K562 (cell line): ENCODE measurements around the gene ACTRT2. TPM values are rescaled to one million over a fixed set of nuclear protein-coding genes. Genes with fewer than 3 reads are reported as not detected.

Source experiments
- polyA plus RNA-seq, 8 experiments: library from polyadenylated mRNA; depleted of rRNA in 4 of 8; stranded (reverse) in 5 of 8; unstranded in 3 of 8; fragments of >200 nt; fragmentation: Nextera tagmentation in 2 of 8; fragmentation: Illumina TruSeq in 1 of 8; extraction: Ambion mirVana in 2 of 8; extraction: Trizol in 1 of 8; gene quantifications; 2 replicates each; pipeline versions ENCODE4 v1.2.1 to v1.2.3, GENCODE V29; 2011 to 2014; ENCODE audit warnings: inconsistent platforms in 1 of 8, missing spikeins in 1 of 8
- total RNA-seq, 7 experiments: library from RNA; depleted of rRNA in 6 of 7; stranded (reverse); fragments of >200 nt in 6 of 7; fragmentation: Illumina TruSeq in 2 of 7; extraction: Trizol in 2 of 7; gene quantifications; 2 replicates each; pipeline versions ENCODE4 v1.2.1 to v1.2.3, GENCODE V29; 2011 to 2021; ENCODE audit warnings: low replicate concordance in 1 of 7

The ACTRT2 gene
- total and polyA plus RNA-seq, 9 of the 15 experiments (the other 6 are each of a cell fraction or from before 2014, with no cell fraction given) = not detected

Other genes starting within 250 kb of the ACTRT2 start
- gene TTC34, start 219.8 kb upstream of the ACTRT2 start, total RNA-seq (2014; rRNA removed) = 0.05 and 0.08 TPM in 2 replicates
- 0.03 and 0.04 TPM in 2 replicates for gene TTC34, start 219.8 kb upstream of the ACTRT2 start, total RNA-seq (2014; rRNA removed; fragmentation: Illumina TruSeq; extraction: Trizol)
- 0.07 and 0.08 TPM in 2 replicates for gene TTC34, start 219.8 kb upstream of the ACTRT2 start, total RNA-seq (2015; rRNA removed; fragmentation: Illumina TruSeq; extraction: Trizol)
- 0.31 and 0.38 TPM in 2 replicates for gene TTC34, start 219.8 kb upstream of the ACTRT2 start, total RNA-seq (2021)
- gene TTC34, start 219.8 kb upstream of the ACTRT2 start, polyA plus RNA-seq (2011; rRNA removed) = 0.04 and 0.08 TPM in 2 replicates
- gene TTC34, start 219.8 kb upstream of the ACTRT2 start, polyA plus RNA-seq (2014; fragmentation: Illumina TruSeq; extraction: Trizol) = 0.03 TPM in 2 replicates
- not detected for gene TTC34, start 219.8 kb upstream of the ACTRT2 start, polyA plus RNA-seq (2014; fragmentation: Nextera tagmentation; extraction: Ambion mirVana)
- gene TTC34, start 219.8 kb upstream of the ACTRT2 start, polyA plus RNA-seq (2014; rRNA removed) = 0.09 and 0.28 TPM in 2 replicates
- gene PRDM16, start 47.7 kb downstream of the ACTRT2 start, total RNA-seq (2014; rRNA removed) = not detected in 2 replicates
- not detected in 2 replicates for gene PRDM16, start 47.7 kb downstream of the ACTRT2 start, total RNA-seq (2014; rRNA removed; fragmentation: Illumina TruSeq; extraction: Trizol)
- gene PRDM16, start 47.7 kb downstream of the ACTRT2 start, total RNA-seq (2015; rRNA removed; fragmentation: Illumina TruSeq; extraction: Trizol) = not detected in 2 replicates
- 0.02 and 0.27 TPM in 2 replicates for gene PRDM16, start 47.7 kb downstream of the ACTRT2 start, total RNA-seq (2021)
- gene PRDM16, start 47.7 kb downstream of the ACTRT2 start, polyA plus RNA-seq (2011; rRNA removed) = 0.10 TPM in 1 of 2 replicates, not detected in the other
- gene PRDM16, start 47.7 kb downstream of the ACTRT2 start, polyA plus RNA-seq (2014; fragmentation: Illumina TruSeq; extraction: Trizol) = not detected in 2 replicates
- gene PRDM16, start 47.7 kb downstream of the ACTRT2 start, polyA plus RNA-seq (2014; fragmentation: Nextera tagmentation; extraction: Ambion mirVana) = not detected
- not detected in 2 replicates for gene PRDM16, start 47.7 kb downstream of the ACTRT2 start, polyA plus RNA-seq (2014; rRNA removed)